NCI-H2227 (cell line): ENCODE measurements around the gene CCDC93.
A peak's percentile ranks its signal among the peaks of the same experiment; 100 is the strongest.
"Not testable (repeated sequence)": the region's sequence is repeated elsewhere in the genome, so short reads cannot be mapped to it uniquely, and the experiment has no call there.

ENCODE experiments used
- DNase-seq: peaks from one replicate; lab custom pipeline; 2025; ENCODE audit not compliant: unreplicated experiment; lab: John Stamatoyannopoulos, UW

Gene CCDC93

DNA sequence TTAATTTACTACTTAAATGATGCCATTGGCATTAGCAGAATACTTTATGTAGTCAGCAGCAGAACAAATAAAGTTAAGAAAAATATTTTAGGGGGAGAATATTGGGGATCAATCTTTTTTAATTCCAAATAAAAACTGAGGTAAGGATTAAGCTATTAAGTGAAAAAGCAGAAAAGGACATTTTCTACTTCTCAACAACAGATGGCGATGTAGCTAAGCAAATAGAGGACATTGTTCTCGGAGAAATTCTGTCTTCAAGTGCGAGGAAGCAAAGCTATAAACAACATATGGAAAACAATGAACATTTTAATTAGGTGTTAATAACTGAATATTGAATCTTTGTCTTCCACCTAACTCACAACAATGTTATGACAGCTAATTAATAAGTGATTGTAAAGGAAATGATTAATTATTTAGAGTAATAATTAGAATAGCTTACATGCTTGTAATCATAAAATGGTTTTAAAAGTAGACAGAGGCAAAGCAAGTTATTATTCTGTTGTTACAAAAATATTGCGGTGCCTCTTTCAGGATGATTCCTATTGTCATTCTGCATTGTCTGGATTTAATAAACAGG, 32.9 kb upstream of the CCDC93 start:
- DNase-seq = peak; percentile 51

DNA sequence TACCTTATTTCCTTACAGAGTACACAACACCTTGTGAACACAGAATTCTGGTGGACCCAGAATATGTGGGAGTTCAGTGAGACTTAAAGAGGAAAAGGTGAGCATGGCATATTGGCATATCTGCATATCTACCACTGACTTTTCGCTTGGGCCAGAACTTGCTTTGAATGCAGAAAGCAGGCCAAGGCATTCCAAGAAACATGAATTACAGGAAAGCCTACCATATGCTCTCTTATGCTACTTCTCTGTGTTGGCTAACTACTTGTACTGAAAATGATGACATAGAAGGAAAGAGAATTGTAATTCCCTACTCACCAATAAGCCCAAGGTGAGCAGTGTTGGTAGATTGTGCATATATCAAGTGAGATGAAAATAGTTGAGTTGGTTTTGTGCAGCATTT, 31.4 kb upstream of the CCDC93 start:
- DNase-seq = no peak

DNA sequence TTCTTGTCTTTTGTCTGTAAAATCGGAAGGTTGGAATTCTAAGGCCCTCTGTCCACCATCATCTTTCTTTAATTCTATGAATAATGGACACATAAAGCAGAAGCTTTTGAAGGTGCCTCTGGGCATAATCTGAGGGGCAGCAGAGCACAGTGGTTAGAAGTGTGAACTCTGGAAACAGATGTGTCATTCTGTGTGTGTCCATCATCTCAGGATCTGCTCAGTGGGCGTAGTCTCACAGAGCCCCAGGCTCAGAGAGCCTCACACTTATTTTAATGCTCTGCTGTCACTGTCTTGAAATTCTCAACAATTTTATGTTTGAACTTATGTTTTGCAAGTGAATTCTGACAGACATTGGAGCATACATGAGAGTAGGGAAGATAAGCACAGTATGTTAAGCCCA, 31.0 kb upstream of the CCDC93 start:
- no peak for DNase-seq

DNA sequence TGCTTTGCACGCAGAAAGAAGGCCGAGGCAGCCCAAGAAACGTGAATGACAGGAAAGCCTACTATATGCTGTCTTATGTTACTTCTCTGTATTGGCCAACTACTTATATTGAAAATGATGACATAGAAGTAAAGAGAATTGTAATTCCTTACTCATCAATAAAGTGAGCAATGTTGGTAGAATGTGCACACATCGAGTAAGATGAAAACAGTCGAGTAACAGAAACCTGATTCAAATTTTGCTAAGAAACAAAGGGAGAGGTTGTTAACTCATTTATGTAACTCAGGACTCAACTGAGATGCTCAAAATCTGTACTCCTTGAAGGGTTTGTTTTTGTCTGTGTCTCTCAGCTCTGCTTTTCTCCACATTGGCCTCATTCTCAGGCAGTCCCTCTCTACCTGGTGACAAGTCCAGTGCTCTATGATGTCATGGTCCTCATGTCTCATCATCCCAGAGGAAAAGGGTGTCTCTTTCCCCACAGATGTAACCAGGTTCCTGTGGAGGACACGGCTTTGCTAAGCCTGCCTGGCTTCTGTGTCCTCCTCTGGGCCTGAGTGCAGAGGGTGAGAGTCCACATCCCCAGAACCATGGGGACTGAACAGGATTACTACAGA, 30.3 kb upstream of the CCDC93 start:
- no peak for DNase-seq

DNA sequence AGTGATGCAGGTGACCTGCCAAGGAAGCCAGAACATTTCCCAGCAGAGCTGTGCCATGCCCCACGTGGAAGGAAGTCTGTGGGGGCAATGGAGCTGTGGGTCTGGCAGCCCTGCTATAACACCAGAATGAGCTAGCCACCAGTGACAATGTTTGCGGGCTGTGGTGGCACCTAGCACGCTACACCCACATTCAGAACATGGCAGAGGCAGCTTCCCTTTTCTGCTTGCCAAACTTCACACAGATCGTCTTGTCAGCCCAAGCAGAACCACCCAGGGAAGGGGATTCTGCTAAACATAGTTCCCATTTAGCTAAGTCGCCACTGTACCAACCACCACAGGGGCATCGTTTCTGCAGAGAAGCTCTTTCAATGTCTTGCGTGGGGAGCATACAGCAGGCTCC, 27.0 kb upstream of the CCDC93 start:
- DNase-seq = no peak

DNA sequence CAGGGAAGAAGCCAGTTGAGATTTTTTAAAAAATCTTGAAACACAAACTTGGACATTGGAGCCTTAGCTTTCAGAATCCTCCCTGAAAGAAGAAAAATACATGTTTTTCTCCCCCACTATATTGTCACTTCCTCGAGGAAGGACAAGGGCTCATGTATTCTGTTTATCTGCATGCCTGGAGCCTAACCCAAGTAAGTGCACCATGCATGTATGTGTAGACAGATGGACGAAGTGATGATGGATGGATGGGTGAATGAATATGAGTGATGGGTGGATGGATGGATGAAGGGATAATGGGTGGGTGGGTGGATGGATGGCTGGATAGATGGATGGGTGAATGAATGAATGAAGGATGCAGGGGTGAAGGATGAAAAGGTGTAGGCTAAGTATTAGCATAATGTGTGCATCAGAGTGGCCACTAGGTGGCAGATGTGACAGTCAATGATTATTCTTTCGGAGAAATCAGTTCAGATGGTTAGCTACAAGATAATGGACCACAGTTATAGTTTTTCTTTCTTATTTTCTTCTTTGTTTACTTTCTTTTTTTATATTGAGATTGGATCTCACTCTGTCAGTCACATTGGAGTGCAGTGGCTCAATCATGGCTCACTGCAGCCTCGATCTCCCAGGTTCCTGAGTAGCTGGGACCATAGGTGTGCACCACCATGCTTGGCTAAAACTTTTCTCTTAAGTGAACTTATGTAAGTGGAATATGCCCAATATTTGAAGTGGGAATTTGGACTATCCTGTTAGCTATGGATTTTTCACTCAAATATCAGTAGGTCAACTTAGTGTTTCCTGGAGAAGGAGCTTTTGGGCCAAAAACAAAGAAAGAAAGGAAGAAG, 18.5 kb upstream of the CCDC93 start:
- DNase-seq = peak; percentile 45

DNA sequence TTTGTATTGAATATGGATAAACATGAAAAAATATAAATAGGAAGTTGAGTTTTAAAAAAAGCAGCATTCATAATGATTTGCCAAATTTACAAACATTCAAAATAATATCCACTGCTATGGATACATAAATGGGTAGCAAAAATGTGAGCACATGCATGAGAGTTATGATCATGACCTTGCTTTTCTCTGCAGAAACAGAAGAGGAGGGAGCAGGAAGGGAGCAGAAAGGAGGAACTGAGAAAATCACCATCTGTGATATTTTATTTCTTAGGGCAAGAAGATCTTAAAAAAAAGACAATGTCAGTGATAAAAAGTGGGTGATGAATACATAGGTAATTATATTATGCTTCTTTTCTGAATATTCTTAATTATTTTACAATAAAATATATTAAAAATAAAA, 17.7 kb upstream of the CCDC93 start:
- DNase-seq = no peak

DNA sequence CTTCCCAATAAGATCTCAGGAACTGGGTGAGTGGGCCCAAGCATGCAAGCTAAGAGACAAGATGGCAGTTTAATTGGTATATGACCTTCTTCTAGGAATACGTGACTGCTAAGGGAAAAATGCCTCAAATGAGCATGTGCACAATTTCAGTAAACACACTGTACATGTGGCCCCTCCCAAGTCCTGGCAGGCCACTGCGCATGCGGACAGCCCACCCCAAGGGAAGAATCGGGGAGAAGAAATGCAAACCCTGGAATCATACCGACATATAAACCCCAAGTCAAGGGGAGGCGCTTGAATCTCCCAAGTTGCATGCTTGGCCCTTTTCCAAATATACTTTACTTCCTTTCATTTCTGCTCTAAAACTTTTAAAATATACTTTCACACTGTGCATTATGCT, 15.2 kb upstream of the CCDC93 start:
- no peak for DNase-seq

DNA sequence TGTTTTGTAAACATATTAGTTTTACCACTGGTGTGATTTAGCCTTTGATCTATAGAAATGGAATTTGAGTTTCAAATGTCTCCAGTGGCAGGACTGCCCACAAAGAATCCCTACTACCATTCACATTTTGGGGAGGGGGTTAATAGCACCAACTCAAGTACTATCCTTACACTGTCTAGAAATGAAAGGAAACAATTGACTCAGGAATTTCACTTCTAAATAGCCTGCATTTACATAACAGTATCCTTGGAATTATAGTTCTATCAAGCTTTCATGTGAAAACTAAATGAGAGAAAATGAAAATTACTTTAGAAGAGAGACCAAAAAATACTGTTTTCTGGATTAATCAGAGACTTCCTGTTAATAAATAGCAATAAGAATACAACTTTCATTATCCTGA, 7.5 kb upstream of the CCDC93 start:
- DNase-seq = no peak

DNA sequence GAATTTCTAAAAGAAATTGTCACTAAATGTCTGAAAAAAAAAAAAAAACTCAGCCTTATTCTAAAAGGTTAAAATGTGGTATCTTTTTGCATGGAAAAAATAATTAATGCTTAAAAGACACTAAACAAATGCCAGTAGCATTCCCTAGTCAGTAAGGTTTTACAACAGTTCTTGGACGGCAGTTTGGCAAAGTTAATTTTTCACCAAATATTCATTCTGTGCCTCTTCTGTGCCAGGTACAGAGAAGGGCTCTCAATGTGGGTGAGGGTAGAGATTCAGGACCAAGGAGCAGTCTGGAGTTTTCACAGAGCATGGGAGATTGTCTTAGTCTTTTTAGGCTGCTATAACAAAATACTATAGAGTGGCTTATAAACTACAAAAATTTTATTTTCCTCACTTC, 6.0 kb upstream of the CCDC93 start:
- DNase-seq = no peak

DNA sequence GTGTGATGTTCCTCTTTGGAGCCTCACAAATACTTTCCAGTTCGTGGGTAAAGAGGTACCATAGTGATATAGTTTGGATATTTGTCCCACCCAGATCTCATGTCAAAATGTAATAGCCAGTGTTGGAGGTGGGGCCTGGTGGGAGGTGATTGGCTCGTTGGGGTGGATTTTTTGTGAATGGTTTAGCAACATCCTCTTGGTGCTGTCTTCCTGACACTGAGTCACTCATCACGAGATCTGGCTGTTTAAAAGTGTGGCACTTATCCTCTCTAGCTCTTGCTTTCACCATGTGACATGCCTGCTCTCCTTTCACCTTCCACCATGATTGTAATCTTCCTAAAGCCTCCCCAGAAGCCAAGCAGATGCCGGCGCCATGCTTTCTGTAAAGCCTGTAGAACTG, 3.0 kb upstream of the CCDC93 start:
- no peak for DNase-seq

DNA sequence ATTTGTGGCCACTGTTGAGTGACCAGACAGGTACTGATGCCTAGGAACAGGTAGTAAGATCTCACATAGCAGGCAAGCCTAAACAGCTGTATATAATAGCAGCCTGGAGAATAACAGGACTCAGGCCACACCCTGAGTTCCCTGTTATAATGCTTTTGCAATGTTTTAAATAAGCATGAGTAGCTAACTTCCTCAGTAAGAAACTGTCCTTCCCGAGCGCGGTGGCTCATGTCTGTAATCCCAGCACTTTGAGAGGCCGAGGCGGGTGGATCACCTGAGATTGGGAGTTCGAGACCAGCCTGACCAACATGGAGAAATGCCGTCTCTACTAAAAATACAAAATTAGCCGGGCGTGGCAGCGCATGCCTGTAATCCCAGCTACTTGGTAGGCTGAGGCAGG, 1.9 kb upstream of the CCDC93 start:
- not testable (repeated sequence) for DNase-seq

DNA sequence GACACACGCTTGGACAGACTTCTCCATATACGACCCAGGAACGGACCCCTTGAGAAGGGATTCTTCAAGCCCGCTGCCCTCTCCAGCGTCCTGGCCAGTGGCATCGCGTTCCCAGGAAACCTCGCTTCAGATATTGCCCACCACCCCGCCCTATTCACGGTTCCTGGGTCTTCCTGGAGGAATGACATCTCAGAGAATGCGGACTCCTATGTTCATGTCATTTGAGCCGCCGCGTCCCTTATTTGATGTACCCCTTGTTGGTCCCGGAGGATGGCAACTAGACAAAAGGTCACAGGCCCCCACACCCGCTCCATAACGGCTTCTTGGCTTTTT, 588 bp upstream of the CCDC93 start:
- DNase-seq = peak; percentile 61

DNA sequence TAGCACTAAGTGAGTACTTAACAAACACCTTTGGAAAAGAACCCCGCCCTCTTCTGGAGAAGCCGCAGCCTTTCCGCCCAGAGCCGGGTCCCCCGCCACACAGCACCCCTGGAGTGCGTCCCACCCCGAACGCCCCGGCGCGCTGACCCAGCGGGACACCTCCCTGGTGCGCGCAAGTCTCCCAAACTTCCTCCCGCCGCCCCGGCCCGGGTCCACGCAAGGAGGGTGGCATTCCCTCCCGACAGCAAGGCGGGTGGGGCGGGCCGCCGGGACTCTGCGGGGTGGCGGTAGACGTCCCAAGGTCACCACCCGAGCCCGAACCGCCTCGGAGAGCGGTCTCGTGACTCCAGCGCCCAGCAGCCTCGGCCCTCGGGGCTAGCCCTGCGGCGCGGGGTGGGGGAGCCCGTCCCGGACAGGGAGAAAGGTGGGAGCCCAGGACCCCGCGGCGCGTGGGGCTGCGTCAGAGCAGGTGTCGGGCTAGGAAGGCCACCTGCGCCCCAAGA, 598 bp downstream of the CCDC93 start:
- peak; percentile 48 for DNase-seq

DNA sequence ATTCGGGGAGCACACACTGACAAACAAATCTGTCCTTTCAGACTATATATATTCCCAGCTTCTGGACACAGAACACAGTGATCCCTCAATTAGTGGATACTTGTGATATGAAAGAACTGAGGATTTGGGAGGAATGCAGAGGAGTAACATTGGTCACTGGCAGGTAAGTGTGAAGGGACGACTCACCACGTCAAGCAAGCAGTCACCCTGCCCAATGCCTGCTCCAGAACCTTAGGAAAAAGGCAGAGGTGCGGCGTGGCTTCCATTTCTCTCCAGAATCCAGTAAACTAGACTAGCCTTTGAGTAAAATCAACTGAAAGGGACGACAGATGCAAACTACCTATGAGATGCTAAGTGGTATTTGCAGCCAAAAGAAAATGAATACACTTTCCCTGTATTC, 1.1 kb downstream of the CCDC93 start:
- DNase-seq = no peak

DNA sequence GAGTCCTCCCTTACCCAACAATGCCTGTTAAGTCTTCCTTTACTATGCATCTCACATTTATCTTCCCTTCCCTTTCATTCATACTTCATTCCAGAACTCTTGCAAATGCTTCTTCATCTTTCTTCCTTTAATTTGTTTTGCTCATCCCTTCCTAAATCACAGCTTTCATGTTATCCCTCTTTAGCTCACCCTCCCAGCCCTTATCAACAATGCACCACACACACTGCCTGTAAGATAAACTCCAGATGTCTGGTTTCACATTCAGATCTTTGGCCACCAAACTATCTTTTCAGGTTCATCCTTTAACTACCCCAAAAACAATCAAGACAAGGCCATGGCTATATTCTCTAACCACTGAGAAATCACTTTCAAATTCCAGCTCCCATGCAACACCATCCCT, 3.4 kb downstream of the CCDC93 start:
- DNase-seq = no peak

DNA sequence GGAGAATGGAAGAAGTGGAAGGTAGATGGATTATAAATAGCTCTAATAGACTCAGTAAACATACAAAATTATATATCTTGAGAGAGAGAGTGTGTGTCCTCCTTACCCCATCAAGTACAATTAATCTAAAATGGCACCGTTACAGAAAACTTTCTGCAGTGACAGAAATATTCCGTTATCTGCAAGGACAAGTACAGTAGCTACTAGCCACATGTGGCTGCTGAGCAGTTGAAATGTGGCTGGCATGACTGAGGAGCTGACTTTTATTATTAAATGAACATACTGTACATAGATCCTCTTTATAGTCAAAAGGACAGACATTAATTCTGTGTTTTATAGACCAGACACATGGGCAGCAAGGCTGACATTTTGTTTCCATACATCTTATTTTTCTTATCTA, 7.0 kb downstream of the CCDC93 start:
- no peak for DNase-seq

DNA sequence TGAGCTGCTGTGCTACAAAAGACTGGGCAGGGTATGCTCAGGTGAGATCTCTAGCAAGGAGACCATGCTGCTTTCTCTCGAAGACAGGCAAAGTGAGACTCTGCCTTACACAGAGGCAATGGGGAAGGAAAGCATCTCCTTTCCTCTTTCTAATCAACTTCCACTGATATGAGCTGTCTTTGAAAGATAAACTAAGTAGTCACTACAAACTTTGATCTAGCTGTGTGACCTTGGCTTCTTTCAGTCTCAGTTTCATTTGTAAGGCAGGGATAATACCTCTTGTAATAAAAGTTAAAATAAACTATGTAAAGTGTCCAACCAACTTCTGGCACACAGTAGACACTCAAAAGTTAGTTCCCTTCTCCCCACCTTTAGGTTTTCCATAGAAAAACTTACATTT, 7.5 kb downstream of the CCDC93 start:
- no peak for DNase-seq

DNA sequence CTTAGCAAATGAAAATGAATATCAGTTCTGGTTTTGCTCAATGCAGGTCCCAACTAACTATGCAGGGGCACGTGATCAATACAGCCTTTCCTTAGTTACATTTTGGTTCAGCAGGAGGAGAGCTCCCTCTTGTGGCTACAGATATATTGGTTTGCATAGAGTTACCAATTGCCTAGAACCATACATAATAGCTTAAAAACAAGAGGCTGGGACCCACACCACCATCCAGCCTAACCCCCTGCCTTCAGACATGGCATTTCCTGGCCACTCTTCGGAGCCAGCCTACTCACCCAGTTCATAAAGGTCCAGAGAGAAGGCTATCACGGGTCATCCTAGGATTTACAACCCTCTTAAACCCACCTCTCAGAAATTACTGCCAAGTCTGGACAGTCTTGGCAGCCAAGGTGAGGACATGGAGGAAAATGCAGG, 10.5 kb downstream of the CCDC93 start:
- DNase-seq = peak; percentile 80

DNA sequence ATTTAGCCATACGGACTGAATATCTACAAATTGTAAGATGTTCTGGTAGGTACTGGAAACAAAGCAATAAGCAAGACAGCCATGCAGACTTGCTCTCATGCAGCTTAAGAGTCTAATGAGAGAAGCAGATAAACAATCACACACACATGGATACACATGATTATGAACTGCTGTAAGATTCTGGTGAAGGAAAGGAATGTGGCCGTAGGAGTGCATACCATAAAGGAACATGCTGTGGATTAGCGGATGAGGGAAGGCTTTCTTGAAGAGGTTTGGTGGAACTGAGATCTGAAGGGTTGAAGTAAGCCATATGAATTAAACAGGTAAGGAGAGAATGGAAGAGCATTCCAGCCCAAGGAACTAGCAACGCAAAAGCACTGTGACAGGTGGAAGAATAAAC, 13.8 kb downstream of the CCDC93 start:
- DNase-seq = no peak

DNA sequence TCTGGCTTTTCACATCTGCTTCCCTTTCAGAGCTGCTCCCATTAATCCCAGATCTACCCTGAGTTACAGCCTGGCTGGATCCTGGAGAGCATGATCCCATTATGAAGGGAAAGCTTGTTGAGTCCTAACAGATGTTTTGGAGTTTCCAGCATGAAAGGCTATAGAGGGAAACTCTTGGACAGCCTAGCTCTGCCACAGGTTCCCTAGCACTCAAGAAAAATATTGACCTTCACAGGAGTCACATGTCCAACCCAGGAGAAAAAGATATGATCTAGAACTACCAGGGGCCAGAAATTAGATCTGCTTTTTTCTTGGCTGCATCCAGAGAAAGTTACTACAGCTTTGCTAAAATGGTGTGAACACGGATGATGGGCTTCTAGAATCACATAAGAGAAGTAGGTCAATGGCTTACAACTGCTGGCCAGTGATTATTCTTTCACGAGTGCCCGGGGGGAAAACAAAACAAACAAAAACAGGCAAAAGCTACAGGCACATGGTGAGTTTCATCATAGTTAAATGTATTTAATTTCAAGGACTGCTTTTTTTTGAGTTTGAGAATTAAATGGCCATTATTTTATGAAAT, 15.9 kb downstream of the CCDC93 start:
- no peak for DNase-seq

DNA sequence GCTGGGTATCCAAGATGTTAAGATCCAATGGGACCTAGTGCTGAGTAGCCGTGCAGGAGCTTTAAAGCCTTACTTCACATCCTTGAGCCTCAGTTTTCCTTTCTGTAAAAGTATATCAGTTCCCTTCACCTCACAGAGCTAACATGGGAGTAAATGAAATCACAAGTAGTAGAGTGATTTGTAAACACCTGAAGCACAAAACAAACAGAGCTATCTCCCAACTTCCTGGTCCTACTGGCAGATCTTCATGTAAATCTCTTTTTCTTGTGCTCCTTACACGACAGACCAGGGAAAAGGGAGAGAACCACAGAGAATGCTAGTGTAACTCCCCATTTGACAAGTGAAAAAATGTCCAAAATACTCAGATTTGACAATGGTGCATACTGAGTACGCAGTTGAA, 17.3 kb downstream of the CCDC93 start:
- no peak for DNase-seq
